Ishikawa (cell line): ENCODE results near the gene SLAIN2.
A peak's percentile ranks its signal among the peaks of the same experiment; 100 is the strongest.

Experiments
- CEBPB ChIP-seq: IDR thresholded peaks from 2 replicates; pipeline ENCODE4 v1.6.1; 2012
- CREB1 ChIP-seq: IDR thresholded peaks from 2 replicates; pipeline ENCODE4 v1.6.1; 2012; ENCODE audit warnings: low read depth
- EGR1 ChIP-seq: IDR thresholded peaks from 2 replicates; pipeline ENCODE4 v1.6.1; 2012
- EP300 ChIP-seq: IDR thresholded peaks from 2 replicates; pipeline ENCODE4 v1.6.1; 2012; ENCODE audit warnings: borderline replicate concordance
- FOXM1 ChIP-seq: IDR thresholded peaks from 2 replicates; pipeline ENCODE4 v1.6.1; 2012; ENCODE audit warnings: low read depth, borderline replicate concordance
- MAX ChIP-seq: IDR thresholded peaks from 2 replicates; pipeline ENCODE4 v1.6.1; 2012
- RAD21 ChIP-seq: IDR thresholded peaks from 2 replicates; pipeline ENCODE4 v1.6.1; 2012; ENCODE audit warnings: low read depth
- REST ChIP-seq: IDR thresholded peaks from 2 replicates; pipeline ENCODE4 v1.6.1; 2012; ENCODE audit warnings: low read depth, mild to moderate bottlenecking
- TAF1 ChIP-seq: IDR thresholded peaks from 2 replicates; pipeline ENCODE4 v1.6.1; 2012; ENCODE audit warnings: low read depth, mild to moderate bottlenecking
- TCF12 ChIP-seq: IDR thresholded peaks from 2 replicates; pipeline ENCODE4 v1.6.1; 2012; ENCODE audit warnings: low read depth
- TEAD4 ChIP-seq: IDR thresholded peaks from 2 replicates; pipeline ENCODE4 v1.6.1; 2012
- USF1 ChIP-seq: IDR thresholded peaks from 2 replicates; pipeline ENCODE4 v1.6.1; 2012
- YY1 ChIP-seq: IDR thresholded peaks from 2 replicates; pipeline ENCODE4 v1.6.1; 2012; ENCODE audit warnings: low read depth
- ZBTB7A ChIP-seq: IDR thresholded peaks from 2 replicates; pipeline ENCODE4 v1.6.1; 2012; ENCODE audit warnings: low read depth

- TF ChIP-seq REST, result no peak
- TF ChIP-seq MAX, result no peak
- peak; percentile 86 for TF ChIP-seq RAD21
- no peak for TF ChIP-seq FOXM1
- TF ChIP-seq CEBPB, result no peak
- TF ChIP-seq TEAD4, result 0 out of 2 replicates have a peak, but pooled peaks have one; percentile 53
- TF ChIP-seq CREB1, result no peak
- TF ChIP-seq EGR1, result no peak
- no peak for TF ChIP-seq ZBTB7A
- TF ChIP-seq EP300, result no peak
- TF ChIP-seq YY1, result no peak
- TF ChIP-seq TCF12, result no peak
- no peak for TF ChIP-seq USF1
- TF ChIP-seq TAF1, result no peak
Observed at GRCh38 chr4:48315728-48316630, 25.4 kb upstream of the SLAIN2 start.
